Stimulated activated CD4-positive, alpha-beta T cell treated with anti-CD3 and anti-CD28 coated beads, Interleukin-4, amount 100 ng/mL, for 1 hour (primary cell): ENCODE data around the gene HGS.
"Not testable (repeated sequence)": the region's sequence is repeated elsewhere in the genome, so short reads cannot be mapped to it uniquely, and the experiment has no call there.

Source experiments
- DNase-seq: peaks from one replicate; pipeline ENCODE4 v3.0.0-alpha.2; 2020

The HGS gene

GRCh38 chr17:81656835-81657234, 27.0 kb upstream of the HGS start:
- no peak for DNase-seq

- no peak for DNase-seq
Observed at GRCh38 chr17:81659038-81659437, 24.8 kb upstream of the HGS start.

- no peak for DNase-seq
Observed at GRCh38 chr17:81660441-81660840, 23.4 kb upstream of the HGS start.

GRCh38 chr17:81662002-81662401, 21.8 kb upstream of the HGS start:
- DNase-seq = no peak

GRCh38 chr17:81664051-81664470, 19.8 kb upstream of the HGS start:
- DNase-seq = no peak

GRCh38 chr17:81665205-81666091, 18.4 kb upstream of the HGS start:
- peak; percentile 67 for DNase-seq

- DNase-seq = no peak
Observed at GRCh38 chr17:81666092-81666341, 17.8 kb upstream of the HGS start.

- peak; percentile 93 for DNase-seq
Observed at GRCh38 chr17:81666342-81667191, 17.2 kb upstream of the HGS start, which contains the start of the genes CCDC137 and OXLD1. Gene CCDC137 (plus strand): TSS chr17:81666737. CDS start chr17:81666767, 30 bp downstream. Gene OXLD1 (minus strand): TSS chr17:81666605. CDS start chr17:81666577, 28 bp downstream.

GRCh38 chr17:81667754-81668153, 16.1 kb upstream of the HGS start:
- no peak for DNase-seq

- no peak for DNase-seq
Observed at GRCh38 chr17:81672504-81672903, 11.3 kb upstream of the HGS start.

GRCh38 chr17:81672954-81673353, 10.9 kb upstream of the HGS start:
- DNase-seq = no peak

- DNase-seq = no peak
Observed at GRCh38 chr17:81673561-81674258, 10.1 kb upstream of the HGS start.

GRCh38 chr17:81675515-81676221, 8.1 kb upstream of the HGS start:
- not testable (repeated sequence) for DNase-seq

- no peak for DNase-seq
Observed at GRCh38 chr17:81676906-81677305, 6.9 kb upstream of the HGS start.

GRCh38 chr17:81680150-81680549, 3.7 kb upstream of the HGS start:
- DNase-seq = no peak

GRCh38 chr17:81681672-81682071, 2.1 kb upstream of the HGS start:
- DNase-seq = no peak

GRCh38 chr17:81682565-81683207, 1.1 kb upstream of the HGS start:
- no peak for DNase-seq

- no peak for DNase-seq
Observed at GRCh38 chr17:81683208-81683583, 615 bp upstream of the HGS start.

GRCh38 chr17:81684442-81684911, 666 bp downstream of the HGS start:
- DNase-seq = no peak

- peak; percentile 64 for DNase-seq
Observed at GRCh38 chr17:81685108-81685507, 1.3 kb downstream of the HGS start.

- no peak for DNase-seq
Observed at GRCh38 chr17:81686614-81687013, 2.8 kb downstream of the HGS start.
